GM23338 (cell line): ENCODE measurements around the gene PSD. TPM values are rescaled to one million over a fixed set of nuclear protein-coding genes. Genes with fewer than 3 reads are reported as not detected.

ENCODE experiments used
- ATAC-seq: fragments of 200-7000 bp; cut with Tn5 transposase; 3 replicates; pipeline ENCODE4 v1.9.1; 2020
- DNase-seq: peaks from one replicate; pipeline ENCODE4 v3.0.0-alpha.2; 2015; ENCODE audit warnings: low spot score
- H2AFZ ChIP-seq: fragments of 200-600 bp; sonication (generic); 2 replicates; pipeline ENCODE4 v1.8.0; 2016; ENCODE audit warnings: antibody characterized with exemption, mild to moderate bottlenecking, moderate library complexity
- H3F3A ChIP-seq: fragments of 200-600 bp; sonication (generic); replicated peaks from 2 replicates; pipeline ENCODE4 v1.8.0; 2017; ENCODE audit warnings: antibody characterized with exemption, mixed run types, low read depth
- H3K27ac ChIP-seq: fragments of 200-600 bp; sonication (generic); 2 replicates; pipeline ENCODE4 v1.6.1; 2016; ENCODE audit warnings: low read depth
- H3K27me3 ChIP-seq: fragments of 200-600 bp; sonication (generic); 2 replicates; pipeline ENCODE4 v1.8.0; 2016; ENCODE audit warnings: mild to moderate bottlenecking, mixed run types, moderate library complexity; ENCODE audit not compliant: insufficient read depth
- H3K36me3 ChIP-seq: fragments of 200-600 bp; sonication (generic); 2 replicates; pipeline ENCODE4 v1.8.0; 2016; ENCODE audit warnings: mild to moderate bottlenecking; ENCODE audit not compliant: insufficient read depth
- H3K4me1 ChIP-seq: fragments of 200-600 bp; sonication (generic); 2 replicates; pipeline ENCODE4 v1.8.0; 2016; ENCODE audit warnings: mild to moderate bottlenecking, moderate library complexity; ENCODE audit not compliant: insufficient read depth
- H3K4me2 ChIP-seq: fragments of 200-600 bp; sonication (generic); 2 replicates; pipeline ENCODE4 v1.7.1; 2017; ENCODE audit warnings: mixed run types
- H3K4me3 ChIP-seq: fragments of 200-600 bp; sonication (generic); 2 replicates; pipeline ENCODE4 v1.6.1; 2016; ENCODE audit warnings: mixed run types
- H3K79me2 ChIP-seq: fragments of 200-600 bp; sonication (generic); replicated peaks from 2 replicates; pipeline ENCODE4 v1.8.0; 2017; ENCODE audit warnings: mild to moderate bottlenecking; ENCODE audit not compliant: insufficient read depth
- H3K9me2 ChIP-seq: fragments of 200-600 bp; sonication (generic); 2 replicates; pipeline ENCODE4 v1.8.0; 2017; ENCODE audit not compliant: insufficient read depth
- H4K20me1 ChIP-seq: fragments of 200-600 bp; sonication (generic); replicated peaks from 2 replicates; pipeline ENCODE4 v1.8.0; 2017; ENCODE audit warnings: mild to moderate bottlenecking; ENCODE audit not compliant: insufficient read depth
- H3K27ac Mint-ChIP-seq: 2 replicates; pipeline ENCODE4 v1.8.0; 2020; ENCODE audit warnings: inconsistent platforms, mild to moderate bottlenecking, moderate library complexity, mixed read lengths
- H3K27me3 Mint-ChIP-seq: 3 replicates; pipeline ENCODE4 v1.8.0; 2022; ENCODE audit warnings: low read depth, mild to moderate bottlenecking, moderate library complexity, mixed read lengths, inconsistent platforms; ENCODE audit not compliant: insufficient read depth, poor library complexity
- H3K36me3 Mint-ChIP-seq: 3 replicates; pipeline ENCODE4 v1.8.0; 2021; ENCODE audit warnings: low read depth, mild to moderate bottlenecking, inconsistent platforms, moderate library complexity, mixed read lengths
- H3K4me1 Mint-ChIP-seq: 3 replicates; pipeline ENCODE4 v1.8.0; 2020; ENCODE audit warnings: mild to moderate bottlenecking, inconsistent platforms, mixed read lengths
- H3K4me3 Mint-ChIP-seq: 3 replicates; pipeline ENCODE4 v1.8.0; 2021; ENCODE audit warnings: moderate library complexity, mild to moderate bottlenecking, inconsistent platforms, mixed read lengths
- H3K9me3 Mint-ChIP-seq: 3 replicates; pipeline ENCODE4 v1.8.0; 2020; ENCODE audit warnings: moderate library complexity, mild to moderate bottlenecking, inconsistent platforms, mixed read lengths
- EZH2 ChIP-seq: fragments of 200-600 bp; sonication (generic); IDR thresholded peaks from one replicate; pipeline ENCODE4 v1.8.0; 2017; ENCODE audit warnings: antibody characterized with exemption, mild to moderate bottlenecking, low read depth; ENCODE audit not compliant: unreplicated experiment
- EZH2phosphoT487 ChIP-seq: fragments of 200-600 bp; sonication (generic); IDR thresholded peaks from one replicate; pipeline ENCODE4 v1.8.1; 2018; ENCODE audit warnings: antibody characterized with exemption; ENCODE audit not compliant: unreplicated experiment
- JUNB ChIP-seq: IDR thresholded peaks from one replicate; pipeline ENCODE4 v1.6.1; 2016; ENCODE audit warnings: antibody characterized with exemption; ENCODE audit not compliant: unreplicated experiment
- NANOG ChIP-seq: IDR thresholded peaks from 2 replicates; pipeline ENCODE4 v1.6.1; 2016; ENCODE audit warnings: antibody characterized with exemption, borderline replicate concordance
- POLR2AphosphoS5 ChIP-seq: IDR thresholded peaks from 2 replicates; pipeline ENCODE4 v1.6.1; 2016; ENCODE audit warnings: antibody characterized with exemption, low read depth
- REST ChIP-seq: IDR thresholded peaks from one replicate; pipeline ENCODE4 v1.6.1; 2018; ENCODE audit warnings: antibody characterized with exemption; ENCODE audit not compliant: unreplicated experiment
- ZNF114 ChIP-seq: fragments of 250-450 bp; sonication (Bioruptor Pico); IDR thresholded peaks from 2 replicates; pipeline ENCODE4 v1.5.0; 2020; ENCODE audit warnings: mild to moderate bottlenecking, moderate library complexity
- ZNF331 ChIP-seq: fragments of 250-450 bp; sonication (Bioruptor Pico); IDR thresholded peaks from 2 replicates; pipeline ENCODE4 v1.5.0; 2020; ENCODE audit warnings: low read depth, mild to moderate bottlenecking, moderate library complexity
- ZNF462 ChIP-seq: fragments of 250-450 bp; sonication (Bioruptor Pico); IDR thresholded peaks from 2 replicates; pipeline ENCODE4 v1.5.0; 2020; ENCODE audit warnings: mild to moderate bottlenecking, moderate library complexity
- polyA plus RNA-seq: library from polyadenylated mRNA; unstranded; fragments of >200 nt; fragmentation: Nextera tagmentation; extraction: Ambion mirVana; gene quantifications from 2 replicates; pipeline ENCODE4 v1.2.1, GENCODE V29; 2016
- total RNA-seq: library from RNA; depleted of rRNA; stranded (reverse); fragments of >200 nt; shearing (Covaris generic); gene quantifications from 2 replicates; pipeline ENCODE4 v1.2.3, GENCODE V29; 2014
- TF ChIP-seq, protein P1 (sequence below), 2 experiments: fragments of 200-600 bp in 1 of 2; sonication (generic) in 1 of 2; conservative IDR thresholded peaks; 2 replicates each; pipeline versions ENCODE4 v1.5.1 to v1.6.1; 2016 to 2017; ENCODE audit warnings: antibody characterized with exemption in 2 of 2, low read depth in 2 of 2, mild to moderate bottlenecking in 2 of 2, moderate library complexity in 1 of 2
- TF ChIP-seq, protein P2 (sequence below): IDR thresholded peaks from 2 replicates; pipeline ENCODE4 v1.6.1; 2016; ENCODE audit warnings: antibody characterized with exemption

The PSD gene
- total and polyA plus RNA-seq, 2 experiments from 2014 or later = 1.9 to 6.8 TPM

DNA sequence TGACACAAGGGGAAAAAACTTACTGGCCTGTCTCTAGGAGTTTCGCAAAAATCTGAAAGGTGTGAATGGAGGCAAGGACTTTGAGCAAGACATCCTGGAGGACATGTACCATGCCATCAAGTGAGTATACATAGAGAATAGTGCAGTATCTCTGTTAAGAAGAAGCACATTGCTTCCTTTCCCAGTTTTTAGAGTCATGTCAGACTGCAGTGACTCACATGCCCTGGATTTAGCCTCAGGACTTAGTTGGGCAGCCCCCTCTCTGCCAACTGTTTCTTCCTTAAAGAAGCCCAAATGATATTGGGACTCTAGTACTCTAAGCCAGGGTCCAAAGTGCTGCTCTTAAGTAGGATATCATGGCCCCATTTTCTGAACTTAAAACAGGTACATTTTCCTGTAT lies 51.1 kb downstream of the PSD start (continued):
- TF ChIP-seq EZH2phosphoT487 = no peak
- no peak for TF ChIP-seq ZNF114 (CRISPR knock-in tag)
- no peak for TF ChIP-seq NANOG
- TF ChIP-seq, protein P1, sequence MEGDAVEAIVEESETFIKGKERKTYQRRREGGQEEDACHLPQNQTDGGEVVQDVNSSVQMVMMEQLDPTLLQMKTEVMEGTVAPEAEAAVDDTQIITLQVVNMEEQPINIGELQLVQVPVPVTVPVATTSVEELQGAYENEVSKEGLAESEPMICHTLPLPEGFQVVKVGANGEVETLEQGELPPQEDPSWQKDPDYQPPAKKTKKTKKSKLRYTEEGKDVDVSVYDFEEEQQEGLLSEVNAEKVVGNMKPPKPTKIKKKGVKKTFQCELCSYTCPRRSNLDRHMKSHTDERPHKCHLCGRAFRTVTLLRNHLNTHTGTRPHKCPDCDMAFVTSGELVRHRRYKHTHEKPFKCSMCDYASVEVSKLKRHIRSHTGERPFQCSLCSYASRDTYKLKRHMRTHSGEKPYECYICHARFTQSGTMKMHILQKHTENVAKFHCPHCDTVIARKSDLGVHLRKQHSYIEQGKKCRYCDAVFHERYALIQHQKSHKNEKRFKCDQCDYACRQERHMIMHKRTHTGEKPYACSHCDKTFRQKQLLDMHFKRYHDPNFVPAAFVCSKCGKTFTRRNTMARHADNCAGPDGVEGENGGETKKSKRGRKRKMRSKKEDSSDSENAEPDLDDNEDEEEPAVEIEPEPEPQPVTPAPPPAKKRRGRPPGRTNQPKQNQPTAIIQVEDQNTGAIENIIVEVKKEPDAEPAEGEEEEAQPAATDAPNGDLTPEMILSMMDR (conservative IDR thresholded peaks at IDR 0.05; ENCODE audit: low read depth in 2 of 2) = no peak

GRCh38 chr10:102358712-102359382 lies 59.7 kb downstream of the PSD start:
- Histone ChIP-seq H3K27ac (no peak overlapping the region), H3F3A (no peaks in the 10 kb centered on the region; the same call in 1 of the 2 replicates), H3K36me3 (0 out of 2 replicates have a peak, but pooled peaks cover 6% of the 10 kb centered on the region), H3K9me2 (no peaks in the 10 kb centered on the region), H2AFZ (no peak overlapping the region), H3K27me3 (no peaks in the 10 kb centered on the region), H3K4me1 (no peaks in the 10 kb centered on the region), H3K4me3 (no peak overlapping the region), H4K20me1 (peaks cover 5% of the 10 kb centered on the region), H3K79me2 (no peaks in the 10 kb centered on the region), H3K4me2 (no peak overlapping the region)
- DNase-seq = no peak
- Mint-ChIP-seq H3K4me1 (no peaks in the 10 kb centered on the region), H3K36me3 (peaks cover 30% of the 10 kb centered on the region), H3K9me3 (no peaks in the 10 kb centered on the region), H3K4me3 (no peak overlapping the region), H3K27ac (no peak overlapping the region), H3K27me3 (no peaks in the 10 kb centered on the region)
- no peak for ATAC-seq
- TF ChIP-seq ZNF462 (CRISPR knock-in tag) (no peak), EZH2 (no peak), ZNF114 (CRISPR knock-in tag) (no peak), ZNF331 (CRISPR knock-in tag) (no peak), JUNB (no peak), POLR2AphosphoS5 (no peak), REST (no peak), NANOG (no peak)
- TF ChIP-seq, protein P2, sequence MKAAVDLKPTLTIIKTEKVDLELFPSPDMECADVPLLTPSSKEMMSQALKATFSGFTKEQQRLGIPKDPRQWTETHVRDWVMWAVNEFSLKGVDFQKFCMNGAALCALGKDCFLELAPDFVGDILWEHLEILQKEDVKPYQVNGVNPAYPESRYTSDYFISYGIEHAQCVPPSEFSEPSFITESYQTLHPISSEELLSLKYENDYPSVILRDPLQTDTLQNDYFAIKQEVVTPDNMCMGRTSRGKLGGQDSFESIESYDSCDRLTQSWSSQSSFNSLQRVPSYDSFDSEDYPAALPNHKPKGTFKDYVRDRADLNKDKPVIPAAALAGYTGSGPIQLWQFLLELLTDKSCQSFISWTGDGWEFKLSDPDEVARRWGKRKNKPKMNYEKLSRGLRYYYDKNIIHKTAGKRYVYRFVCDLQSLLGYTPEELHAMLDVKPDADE = no peak
